Keratinocyte (primary cell): ENCODE measurements around the gene C5orf22.

Experiments used
- EZH2 ChIP-seq: IDR thresholded peaks from one replicate; pipeline ENCODE4 v1.6.1; 2012; ENCODE audit warnings: inconsistent platforms, mild to moderate bottlenecking, low read length, moderate library complexity
- TF ChIP-seq, protein P1 (sequence below), 3 experiments: IDR thresholded peaks in 1 of 3; conservative IDR thresholded peaks in 1 of 3; optimal IDR thresholded peaks in 1 of 3; 2 replicates in 2 of 3; 3 replicates in 1 of 3; pipeline versions ENCODE3 to v1.5.1; 2011; ENCODE audit warnings: low read length in 3 of 3, mild to moderate bottlenecking in 3 of 3, moderate library complexity in 2 of 3, control low read depth in 1 of 3, inconsistent platforms in 1 of 3; ENCODE audit not compliant: insufficient read depth in 2 of 3; ENCODE audit errors: extremely low read depth in 1 of 3

GRCh38 chr5:31536873-31537272, 4.8 kb downstream of the C5orf22 start:
- TF ChIP-seq, protein P1, sequence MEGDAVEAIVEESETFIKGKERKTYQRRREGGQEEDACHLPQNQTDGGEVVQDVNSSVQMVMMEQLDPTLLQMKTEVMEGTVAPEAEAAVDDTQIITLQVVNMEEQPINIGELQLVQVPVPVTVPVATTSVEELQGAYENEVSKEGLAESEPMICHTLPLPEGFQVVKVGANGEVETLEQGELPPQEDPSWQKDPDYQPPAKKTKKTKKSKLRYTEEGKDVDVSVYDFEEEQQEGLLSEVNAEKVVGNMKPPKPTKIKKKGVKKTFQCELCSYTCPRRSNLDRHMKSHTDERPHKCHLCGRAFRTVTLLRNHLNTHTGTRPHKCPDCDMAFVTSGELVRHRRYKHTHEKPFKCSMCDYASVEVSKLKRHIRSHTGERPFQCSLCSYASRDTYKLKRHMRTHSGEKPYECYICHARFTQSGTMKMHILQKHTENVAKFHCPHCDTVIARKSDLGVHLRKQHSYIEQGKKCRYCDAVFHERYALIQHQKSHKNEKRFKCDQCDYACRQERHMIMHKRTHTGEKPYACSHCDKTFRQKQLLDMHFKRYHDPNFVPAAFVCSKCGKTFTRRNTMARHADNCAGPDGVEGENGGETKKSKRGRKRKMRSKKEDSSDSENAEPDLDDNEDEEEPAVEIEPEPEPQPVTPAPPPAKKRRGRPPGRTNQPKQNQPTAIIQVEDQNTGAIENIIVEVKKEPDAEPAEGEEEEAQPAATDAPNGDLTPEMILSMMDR (optimal IDR thresholded peaks at IDR 0.05 in 1 of 3, IDR thresholded peaks at IDR 0.05 in 1 of 3, conservative IDR thresholded peaks at IDR 0.05 in 1 of 3; ENCODE audit: extremely low read depth in 1 of 3, insufficient read depth in 2 of 3, low read length in 3 of 3), result no peak
- no peak for TF ChIP-seq EZH2
